HL-60 (cell line): ENCODE measurements around the gene NOL6.

Source experiments
- GABPA ChIP-seq: IDR thresholded peaks from 2 replicates; pipeline ENCODE4 v1.6.1; 2012; ENCODE audit warnings: low read depth
- POLR2AphosphoS5 ChIP-seq: IDR thresholded peaks from 2 replicates; pipeline ENCODE4 v1.6.1; 2012; ENCODE audit warnings: low read depth
- SPI1 ChIP-seq: IDR thresholded peaks from 2 replicates; pipeline ENCODE4 v1.6.1; 2012; ENCODE audit warnings: low read depth, mild to moderate bottlenecking, borderline replicate concordance
- TF ChIP-seq, protein P1 (sequence below): IDR thresholded peaks from one replicate; pipeline ENCODE4 v1.5.1; 2011; ENCODE audit warnings: low read length, control low read depth, inconsistent platforms; ENCODE audit not compliant: insufficient read depth
- TF ChIP-seq, protein P2 (sequence below): IDR thresholded peaks from 2 replicates; pipeline ENCODE4 v1.6.1; 2012; ENCODE audit warnings: low read depth; ENCODE audit not compliant: insufficient replicate concordance

DNA sequence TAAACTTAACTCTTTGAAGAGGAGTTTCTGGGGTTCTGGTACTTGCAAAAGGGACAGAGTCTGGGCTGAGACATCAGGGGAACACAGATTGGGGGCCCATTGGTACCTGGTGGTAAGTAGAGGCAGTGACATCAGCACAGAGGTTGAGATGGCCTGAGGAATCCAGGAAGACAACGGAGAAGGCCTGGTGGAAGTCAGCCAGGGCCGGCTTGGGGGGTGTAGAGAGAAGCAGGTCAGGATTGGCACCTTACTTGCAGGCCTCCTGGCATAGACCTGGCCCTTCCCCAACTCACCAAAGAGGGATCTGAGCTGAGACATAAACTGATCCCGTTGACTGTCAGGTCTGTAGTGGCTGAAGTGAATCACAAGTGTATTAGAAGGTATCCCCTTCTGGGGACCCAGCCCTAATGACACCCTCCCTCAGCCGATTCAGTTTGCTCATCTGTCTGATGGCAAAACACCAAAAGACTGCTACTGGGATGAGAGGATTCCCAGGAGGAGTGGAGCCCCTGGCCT, 5.5 kb downstream of the NOL6 start:
- TF ChIP-seq, protein P1, sequence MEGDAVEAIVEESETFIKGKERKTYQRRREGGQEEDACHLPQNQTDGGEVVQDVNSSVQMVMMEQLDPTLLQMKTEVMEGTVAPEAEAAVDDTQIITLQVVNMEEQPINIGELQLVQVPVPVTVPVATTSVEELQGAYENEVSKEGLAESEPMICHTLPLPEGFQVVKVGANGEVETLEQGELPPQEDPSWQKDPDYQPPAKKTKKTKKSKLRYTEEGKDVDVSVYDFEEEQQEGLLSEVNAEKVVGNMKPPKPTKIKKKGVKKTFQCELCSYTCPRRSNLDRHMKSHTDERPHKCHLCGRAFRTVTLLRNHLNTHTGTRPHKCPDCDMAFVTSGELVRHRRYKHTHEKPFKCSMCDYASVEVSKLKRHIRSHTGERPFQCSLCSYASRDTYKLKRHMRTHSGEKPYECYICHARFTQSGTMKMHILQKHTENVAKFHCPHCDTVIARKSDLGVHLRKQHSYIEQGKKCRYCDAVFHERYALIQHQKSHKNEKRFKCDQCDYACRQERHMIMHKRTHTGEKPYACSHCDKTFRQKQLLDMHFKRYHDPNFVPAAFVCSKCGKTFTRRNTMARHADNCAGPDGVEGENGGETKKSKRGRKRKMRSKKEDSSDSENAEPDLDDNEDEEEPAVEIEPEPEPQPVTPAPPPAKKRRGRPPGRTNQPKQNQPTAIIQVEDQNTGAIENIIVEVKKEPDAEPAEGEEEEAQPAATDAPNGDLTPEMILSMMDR, result no peak
- TF ChIP-seq POLR2AphosphoS5, result no peak
- TF ChIP-seq, protein P2, sequence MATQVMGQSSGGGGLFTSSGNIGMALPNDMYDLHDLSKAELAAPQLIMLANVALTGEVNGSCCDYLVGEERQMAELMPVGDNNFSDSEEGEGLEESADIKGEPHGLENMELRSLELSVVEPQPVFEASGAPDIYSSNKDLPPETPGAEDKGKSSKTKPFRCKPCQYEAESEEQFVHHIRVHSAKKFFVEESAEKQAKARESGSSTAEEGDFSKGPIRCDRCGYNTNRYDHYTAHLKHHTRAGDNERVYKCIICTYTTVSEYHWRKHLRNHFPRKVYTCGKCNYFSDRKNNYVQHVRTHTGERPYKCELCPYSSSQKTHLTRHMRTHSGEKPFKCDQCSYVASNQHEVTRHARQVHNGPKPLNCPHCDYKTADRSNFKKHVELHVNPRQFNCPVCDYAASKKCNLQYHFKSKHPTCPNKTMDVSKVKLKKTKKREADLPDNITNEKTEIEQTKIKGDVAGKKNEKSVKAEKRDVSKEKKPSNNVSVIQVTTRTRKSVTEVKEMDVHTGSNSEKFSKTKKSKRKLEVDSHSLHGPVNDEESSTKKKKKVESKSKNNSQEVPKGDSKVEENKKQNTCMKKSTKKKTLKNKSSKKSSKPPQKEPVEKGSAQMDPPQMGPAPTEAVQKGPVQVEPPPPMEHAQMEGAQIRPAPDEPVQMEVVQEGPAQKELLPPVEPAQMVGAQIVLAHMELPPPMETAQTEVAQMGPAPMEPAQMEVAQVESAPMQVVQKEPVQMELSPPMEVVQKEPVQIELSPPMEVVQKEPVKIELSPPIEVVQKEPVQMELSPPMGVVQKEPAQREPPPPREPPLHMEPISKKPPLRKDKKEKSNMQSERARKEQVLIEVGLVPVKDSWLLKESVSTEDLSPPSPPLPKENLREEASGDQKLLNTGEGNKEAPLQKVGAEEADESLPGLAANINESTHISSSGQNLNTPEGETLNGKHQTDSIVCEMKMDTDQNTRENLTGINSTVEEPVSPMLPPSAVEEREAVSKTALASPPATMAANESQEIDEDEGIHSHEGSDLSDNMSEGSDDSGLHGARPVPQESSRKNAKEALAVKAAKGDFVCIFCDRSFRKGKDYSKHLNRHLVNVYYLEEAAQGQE, result no peak
- no peak for TF ChIP-seq GABPA
- TF ChIP-seq SPI1, result no peak
